SK-N-MC (cell line): ENCODE measurements around the gene FAAP20.

Source experiments
- DNase-seq: peaks from one replicate; pipeline ENCODE4 v3.0.0-alpha.2; 2011; ENCODE audit warnings: low read depth, low spot score
- H3K27ac ChIP-seq: fragments of 200-600 bp; sonication (generic); 2 replicates; pipeline ENCODE4 v1.5.1; 2016; ENCODE audit warnings: mixed run types
- H3K36me3 ChIP-seq: fragments of 200-600 bp; sonication (generic); 2 replicates; pipeline ENCODE4 v1.6.1; 2017; ENCODE audit warnings: antibody characterized with exemption, low read length, mixed read lengths; ENCODE audit not compliant: insufficient read depth
- H3K4me3 ChIP-seq: fragments of 200-600 bp; sonication (generic); 2 replicates; pipeline ENCODE4 v1.5.1; 2016
- H3K9ac ChIP-seq: fragments of 200-600 bp; sonication (generic); 2 replicates; pipeline ENCODE4 v1.8.0; 2017; ENCODE audit warnings: mixed run types, mixed read lengths; ENCODE audit not compliant: insufficient read length
- H3K9me3 ChIP-seq: fragments of 200-600 bp; sonication (generic); 2 replicates; pipeline ENCODE4 v1.6.1; 2017; ENCODE audit warnings: low read depth, mild to moderate bottlenecking, antibody characterized with exemption, low read length, moderate library complexity, mixed read lengths
- EZH2 ChIP-seq: fragments of 200-600 bp; sonication (generic); IDR thresholded peaks from one replicate; pipeline ENCODE4 v1.6.1; 2017; ENCODE audit warnings: antibody characterized with exemption
- FOXP2 ChIP-seq: optimal IDR thresholded peaks from 2 replicates; pipeline ENCODE3; 2011; ENCODE audit warnings: mild to moderate bottlenecking, moderate library complexity; ENCODE audit not compliant: insufficient read depth; ENCODE audit errors: extremely low read length, control extremely low read depth
- POLR2AphosphoS5 ChIP-seq: IDR thresholded peaks from 2 replicates; pipeline ENCODE4 v1.6.1; 2012; ENCODE audit warnings: mild to moderate bottlenecking, low read depth, low read length, borderline replicate concordance

The FAAP20 gene

GRCh38 chr1:2166254-2166653 is 28.3 kb downstream of the FAAP20 start:
- TF ChIP-seq EZH2, result no peak
- no peak for TF ChIP-seq POLR2AphosphoS5
- TF ChIP-seq FOXP2, result no peak
- no peaks in the 10 kb centered on the region for H3K9me3 ChIP-seq
- no peak overlapping the region for H3K27ac ChIP-seq
- no peaks in the 10 kb centered on the region for H3K36me3 ChIP-seq
- no peak for DNase-seq
- H3K9ac ChIP-seq, result no peak overlapping the region
- no peak overlapping the region for H3K4me3 ChIP-seq

GRCh38 chr1:2165646-2166045 is 28.9 kb downstream of the FAAP20 start:
- H3K4me3 ChIP-seq, result no peak overlapping the region
- H3K36me3 ChIP-seq, result no peaks in the 10 kb centered on the region
- no peak overlapping the region for H3K9ac ChIP-seq
- H3K27ac ChIP-seq, result no peak overlapping the region
- DNase-seq, result no peak
- H3K9me3 ChIP-seq, result no peaks in the 10 kb centered on the region
- TF ChIP-seq EZH2 (no peak), POLR2AphosphoS5 (no peak), FOXP2 (no peak)

- no peaks in the 10 kb centered on the region for H3K9me3 ChIP-seq
- no peak for DNase-seq
- H3K9ac ChIP-seq, result no peak overlapping the region
- H3K4me3 ChIP-seq, result no peak overlapping the region
- H3K36me3 ChIP-seq, result no peaks in the 10 kb centered on the region
- H3K27ac ChIP-seq, result no peak overlapping the region
- TF ChIP-seq FOXP2 (no peak), EZH2 (no peak), POLR2AphosphoS5 (no peak)
Measured at GRCh38 chr1:2163205-2163604, 31.4 kb downstream of the FAAP20 start.

- no peak overlapping the region for H3K4me3 ChIP-seq
- H3K36me3 ChIP-seq, result no peaks in the 10 kb centered on the region
- DNase-seq, result no peak
- H3K27ac ChIP-seq, result no peak overlapping the region
- H3K9ac ChIP-seq, result no peak overlapping the region
- TF ChIP-seq POLR2AphosphoS5 (no peak), FOXP2 (no peak), EZH2 (no peak)
- no peaks in the 10 kb centered on the region for H3K9me3 ChIP-seq
Measured at GRCh38 chr1:2160451-2161300, 33.9 kb downstream of the FAAP20 start.

- Histone ChIP-seq H3K4me3 (no peak overlapping the region), H3K9me3 (no peaks in the 10 kb centered on the region), H3K27ac (no peak overlapping the region), H3K36me3 (no peaks in the 10 kb centered on the region), H3K9ac (no peak overlapping the region)
- DNase-seq, result no peak
- TF ChIP-seq FOXP2 (no peak), EZH2 (no peak), POLR2AphosphoS5 (no peak)
Measured at GRCh38 chr1:2159124-2159523, 35.4 kb downstream of the FAAP20 start.

GRCh38 chr1:2158272-2158671 is 36.3 kb downstream of the FAAP20 start:
- TF ChIP-seq EZH2 (no peak), POLR2AphosphoS5 (no peak), FOXP2 (no peak)

GRCh38 chr1:2157856-2158255 is 36.7 kb downstream of the FAAP20 start:
- Histone ChIP-seq H3K4me3 (no peak overlapping the region), H3K9ac (no peak overlapping the region), H3K27ac (no peak overlapping the region), H3K9me3 (no peaks in the 10 kb centered on the region), H3K36me3 (no peaks in the 10 kb centered on the region)
- no peak for DNase-seq
- TF ChIP-seq FOXP2, result no peak
- no peak for TF ChIP-seq EZH2
- no peak for TF ChIP-seq POLR2AphosphoS5

More at GRCh38 chr1:2158272-2158671, 36.3 kb downstream of the FAAP20 start:
- Histone ChIP-seq H3K4me3 (no peak overlapping the region), H3K9ac (no peak overlapping the region), H3K9me3 (no peaks in the 10 kb centered on the region), H3K27ac (no peak overlapping the region), H3K36me3 (no peaks in the 10 kb centered on the region)
- DNase-seq, result no peak

GRCh38 chr1:2156866-2157265 is 37.7 kb downstream of the FAAP20 start:
- H3K9ac ChIP-seq, result no peak overlapping the region
- no peaks in the 10 kb centered on the region for H3K9me3 ChIP-seq
- TF ChIP-seq FOXP2 (no peak), POLR2AphosphoS5 (no peak), EZH2 (no peak)
- no peaks in the 10 kb centered on the region for H3K36me3 ChIP-seq
- no peak overlapping the region for H3K4me3 ChIP-seq
- no peak overlapping the region for H3K27ac ChIP-seq
- no peak for DNase-seq
